Naive thymus-derived CD4-positive, alpha-beta T cell (primary cell): ENCODE data around the gene ELMO1. TPM values are rescaled to one million over a fixed set of nuclear protein-coding genes. Genes with fewer than 3 reads are reported as not detected.

ENCODE experiments used
- ATAC-seq: fragments of 150-1000 bp; cut with Tn5 transposase; 2 replicates; pipeline ENCODE4 v1.10.0; 2021; ENCODE audit warnings: mild to moderate bottlenecking, moderate library complexity
- CTCF ChIA-PET: fragments of 350-600 bp; sonication (Branson Sonifier 250); formaldehyde crosslinking; loops from one replicate; lab custom pipeline; 2021; ENCODE audit warnings: antibody characterized with exemption; lab: Charles Lee
- POLR2A ChIA-PET: fragments of 350-600 bp; sonication (Branson Sonifier 250); formaldehyde crosslinking; loops from one replicate; lab custom pipeline; 2021; ENCODE audit warnings: antibody characterized with exemption, inconsistent platforms; lab: Charles Lee
- DNase-seq, 9 donors: peaks; one replicate each; pipeline versions ENCODE4 v3.0.0 to v3.0.0-alpha.2; 2020 to 2022; ENCODE audit warnings: mixed read lengths in 1 of 9
- H3K27ac ChIP-seq: one replicate; pipeline ENCODE4 v1.7.0; 2013; ENCODE audit warnings: mild to moderate bottlenecking, low read depth, low read length, moderate library complexity
- H3K27me3 ChIP-seq, 2 donors: one replicate each; pipeline ENCODE4 v1.7.0; 2013; ENCODE audit warnings: low read length in 2 of 2, mild to moderate bottlenecking in 2 of 2, moderate library complexity in 2 of 2; ENCODE audit not compliant: control insufficient read depth in 2 of 2, insufficient read depth in 2 of 2
- H3K36me3 ChIP-seq, 3 experiments: 1 replicate in 2 of 3; 2 replicates in 1 of 3; pipeline ENCODE4 v1.7.0; 2013; ENCODE audit warnings: low read length in 3 of 3, mild to moderate bottlenecking in 3 of 3, moderate library complexity in 1 of 3; ENCODE audit not compliant: insufficient read depth in 3 of 3, control insufficient read depth in 2 of 3
- H3K4me1 ChIP-seq, 2 donors: one replicate each; pipeline ENCODE4 v1.7.0; 2013; ENCODE audit warnings: low read length in 2 of 2, mild to moderate bottlenecking in 2 of 2, moderate library complexity in 1 of 2; ENCODE audit not compliant: control insufficient read depth in 2 of 2, insufficient read depth in 2 of 2
- H3K4me3 ChIP-seq: 2 replicates; pipeline ENCODE4 v1.7.0; 2013; ENCODE audit warnings: mild to moderate bottlenecking, low read length
- H3K9me3 ChIP-seq, 3 experiments: 1 replicate in 2 of 3; 2 replicates in 1 of 3; pipeline ENCODE4 v1.7.0; 2013; ENCODE audit warnings: low read length in 3 of 3; ENCODE audit not compliant: control insufficient read depth in 2 of 3
- H3K27ac Mint-ChIP-seq, 9 donors: one replicate each; pipeline ENCODE4 v1.8.0; 2020 to 2022; ENCODE audit warnings: mixed read lengths in 9 of 9, mild to moderate bottlenecking in 8 of 9, moderate library complexity in 5 of 9, inconsistent platforms in 2 of 9
- H3K27me3 Mint-ChIP-seq, 5 donors: one replicate each; pipeline ENCODE4 v1.8.0; 2021 to 2022; ENCODE audit warnings: mixed read lengths in 5 of 5, mild to moderate bottlenecking in 1 of 5
- H3K36me3 Mint-ChIP-seq, 5 donors: one replicate each; pipeline ENCODE4 v1.8.0; 2020 to 2022; ENCODE audit warnings: mixed read lengths in 5 of 5, mild to moderate bottlenecking in 3 of 5, inconsistent platforms in 1 of 5
- H3K4me1 Mint-ChIP-seq, 7 donors: one replicate each; pipeline ENCODE4 v1.8.0; 2020 to 2022; ENCODE audit warnings: mixed read lengths in 7 of 7, mild to moderate bottlenecking in 3 of 7, inconsistent platforms in 1 of 7
- H3K4me3 Mint-ChIP-seq, 10 donors: one replicate each; pipeline ENCODE4 v1.8.0; 2020 to 2022; ENCODE audit warnings: mild to moderate bottlenecking in 10 of 10, mixed read lengths in 10 of 10, moderate library complexity in 6 of 10, inconsistent platforms in 2 of 10
- H3K9me3 Mint-ChIP-seq, 11 donors: one replicate each; pipeline ENCODE4 v1.8.0; 2020 to 2022; ENCODE audit warnings: mixed read lengths in 11 of 11, mild to moderate bottlenecking in 4 of 11, inconsistent platforms in 1 of 11, moderate library complexity in 1 of 11
- intact Hi-C, 2 donors: fragments of 100-400 bp; cut with micrococcal nuclease; formaldehyde crosslinking; loops; one replicate each; pipeline ENCODE4 v1.15.1; 2023
- polyA plus RNA-seq, 2 donors: library from polyadenylated mRNA; unstranded; fragments of 300-500 nt; fragmentation: Illumina TruSeq; gene quantifications; one replicate each; pipeline ENCODE4 v1.2.3, GENCODE V29; 2021
- total RNA-seq, 6 experiments: library from RNA in 5 of 6; stranded (reverse) in 5 of 6; gene quantifications; 1 replicate in 5 of 6; 2 replicates in 1 of 6; pipeline ENCODE4 v1.2.3 and lab custom pipeline; 2021 to 2026

The ELMO1 gene
- total and polyA plus RNA-seq, 7 experiments from 2014 or later = 63.6 to 160 (median 124) TPM

GRCh38 chr7:37329940-37330339 is 118.7 kb downstream of the ELMO1 start:
- intact Hi-C loops = no loop called here
- Histone ChIP-seq H3K27me3 (no peaks in the 10 kb centered on the region), H3K9me3 (no peaks in the 10 kb centered on the region), H3K4me1 (no peaks in the 10 kb centered on the region), H3K4me3 (no peak overlapping the region), H3K36me3 (peaks cover 0 to 6% (median 0%) of the 10 kb centered on the region in 3 experiments), H3K27ac (no peak overlapping the region)
- peaks cover 22 to 63% (median 37%) of the 10 kb centered on the region in 5 donors for H3K36me3 Mint-ChIP-seq
- POLR2A ChIA-PET = no interaction called here
- peaks cover 16 to 70% (median 66%) of the 10 kb centered on the region in 7 donors for H3K4me1 Mint-ChIP-seq
- ATAC-seq = no peak
- H3K9me3 Mint-ChIP-seq = peaks cover 0 to 5% (median 0%) of the 10 kb centered on the region in 11 donors
- no peaks in the 10 kb centered on the region for H3K27me3 Mint-ChIP-seq
- CTCF ChIA-PET = no interaction called here
- no peak for DNase-seq
- H3K27ac Mint-ChIP-seq = peak overlapping the region in 6 of 9 donors; percentile 6 to 61 (median 20)
- H3K4me3 Mint-ChIP-seq = no peak overlapping the region

GRCh38 chr7:37327288-37327687 is 121.4 kb downstream of the ELMO1 start:
- Histone ChIP-seq H3K27me3 (no peaks in the 10 kb centered on the region), H3K4me1 (no peaks in the 10 kb centered on the region), H3K4me3 (no peak overlapping the region), H3K36me3 (peaks cover 0 to 6% (median 0%) of the 10 kb centered on the region in 3 experiments), H3K9me3 (no peaks in the 10 kb centered on the region), H3K27ac (no peak overlapping the region)
- intact Hi-C loops = no loop called here
- DNase-seq (no peak), ATAC-seq (no peak)
- peaks cover 0 to 5% (median 0%) of the 10 kb centered on the region in 11 donors for H3K9me3 Mint-ChIP-seq
- H3K4me3 Mint-ChIP-seq = no peak overlapping the region
- H3K27me3 Mint-ChIP-seq = no peaks in the 10 kb centered on the region
- peaks cover 10 to 51% (median 30%) of the 10 kb centered on the region in 5 donors for H3K36me3 Mint-ChIP-seq
- ChIA-PET POLR2A (interaction anchor here (1.4 kb wide), 1 partner anchor 120 kb away, joined by 6 read pairs; no protein-coding TSS in a partner anchor), CTCF (no interaction called here)
- peak overlapping the region in 5 of 9 donors; percentile 1 to 55 (median 18) for H3K27ac Mint-ChIP-seq
- H3K4me1 Mint-ChIP-seq = peaks cover 12 to 54% (median 46%) of the 10 kb centered on the region in 7 donors

GRCh38 chr7:37323966-37324365 is 124.7 kb downstream of the ELMO1 start:
- peaks cover 2 to 33% (median 20%) of the 10 kb centered on the region in 7 donors for H3K4me1 Mint-ChIP-seq
- no peak overlapping the region for H3K27ac ChIP-seq
- H3K4me3 Mint-ChIP-seq = no peak overlapping the region
- ChIA-PET CTCF (interaction anchor here (1.3 kb wide), 1 partner anchor 39 kb away, joined by 4 read pairs; no protein-coding TSS in a partner anchor), POLR2A (no interaction called here)
- intact Hi-C loops = no loop called here
- H3K36me3 Mint-ChIP-seq = peaks cover 3 to 27% (median 16%) of the 10 kb centered on the region in 5 donors
- no peaks in the 10 kb centered on the region for H3K9me3 Mint-ChIP-seq
- H3K27me3 ChIP-seq = no peaks in the 10 kb centered on the region
- H3K4me1 ChIP-seq = peaks cover 0 to 1% of the 10 kb centered on the region in 2 donors
- H3K27ac Mint-ChIP-seq = peak overlapping the region in 3 of 9 donors; percentile 43 to 74 (median 58)
- H3K4me3 ChIP-seq = no peak overlapping the region
- no peaks in the 10 kb centered on the region for H3K9me3 ChIP-seq
- ATAC-seq (no peak), DNase-seq (no peak)
- no peaks in the 10 kb centered on the region for H3K27me3 Mint-ChIP-seq
- H3K36me3 ChIP-seq = no peaks in the 10 kb centered on the region

DNA sequence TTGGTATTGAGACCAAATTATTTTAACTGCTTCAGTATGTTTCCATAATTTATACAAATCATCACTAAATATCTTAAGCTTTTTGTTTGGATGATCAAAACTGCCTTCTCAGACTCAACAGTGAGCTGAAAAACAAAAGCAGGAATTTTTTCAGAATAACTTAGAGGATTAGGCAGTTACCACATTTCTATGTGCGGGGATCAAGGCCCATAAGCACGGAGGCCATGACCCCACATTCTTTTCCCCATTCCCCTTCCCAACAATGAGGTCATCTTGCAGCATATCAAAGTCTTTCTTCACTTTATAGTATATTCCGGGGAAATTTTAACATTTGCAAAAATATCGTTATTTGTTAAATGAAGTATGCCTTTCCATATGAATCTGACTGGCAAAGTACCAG is 125.8 kb downstream of the ELMO1 start:
- DNase-seq (no peak), ATAC-seq (no peak)
- peaks cover 0 to 22% (median 10%) of the 10 kb centered on the region in 5 donors for H3K36me3 Mint-ChIP-seq
- no peak overlapping the region for H3K27ac ChIP-seq
- H3K4me1 ChIP-seq = peaks cover 9 to 11% of the 10 kb centered on the region in 2 donors
- H3K36me3 ChIP-seq = no peaks in the 10 kb centered on the region
- ChIA-PET CTCF (interaction anchor here (0.5 to 1.3 kb wide), 2 partner anchors 38 to 71 kb away, joined by 3 to 4 read pairs; no protein-coding TSS in a partner anchor), POLR2A (interaction anchor here (1.3 kb wide), 1 partner anchor 12 kb away, joined by 4 read pairs; no protein-coding TSS in a partner anchor)
- intact Hi-C loops = no loop called here
- H3K27me3 ChIP-seq = no peaks in the 10 kb centered on the region
- H3K9me3 Mint-ChIP-seq = no peaks in the 10 kb centered on the region
- H3K4me1 Mint-ChIP-seq = peaks cover 3 to 23% (median 13%) of the 10 kb centered on the region in 7 donors
- no peaks in the 10 kb centered on the region for H3K9me3 ChIP-seq
- H3K4me3 Mint-ChIP-seq = no peak overlapping the region
- no peak overlapping the region for H3K4me3 ChIP-seq
- H3K27me3 Mint-ChIP-seq = no peaks in the 10 kb centered on the region
- peak overlapping the region in 2 of 9 donors; percentile 39 to 52 for H3K27ac Mint-ChIP-seq

DNA sequence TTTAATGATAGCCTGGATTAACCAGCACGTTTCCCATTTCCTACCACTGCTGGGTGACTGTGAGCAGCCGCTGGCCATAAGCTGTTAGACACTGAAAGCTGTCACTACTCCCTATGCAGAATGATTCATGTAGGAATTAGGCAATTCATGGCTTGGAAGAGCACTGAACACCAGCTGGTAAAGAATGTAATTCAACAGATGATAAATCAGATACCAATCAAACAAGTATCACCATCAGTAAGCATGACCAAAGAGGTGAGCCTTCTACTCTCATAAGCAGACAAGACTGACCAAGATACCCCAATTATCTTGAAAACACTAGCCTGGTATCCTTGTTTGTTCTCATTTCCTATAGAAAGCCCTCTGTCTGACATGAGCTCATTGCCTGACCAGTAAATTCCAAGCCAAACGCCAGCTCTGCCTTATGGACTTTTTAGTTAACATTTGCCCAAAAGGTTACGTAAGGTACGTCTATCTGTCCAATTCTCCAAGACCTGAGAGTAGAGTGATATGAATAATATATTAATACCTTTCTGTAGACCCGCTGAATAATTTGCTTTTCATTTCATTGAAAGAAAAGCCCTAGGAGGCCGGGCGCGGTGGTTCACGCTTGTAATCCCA is 127.7 kb downstream of the ELMO1 start:
- DNase-seq (no peak), ATAC-seq (peak; percentile 31)
- Histone ChIP-seq H3K27me3 (no peaks in the 10 kb centered on the region), H3K4me1 (peaks cover 16 to 18% of the 10 kb centered on the region in 2 donors), H3K4me3 (no peak overlapping the region), H3K36me3 (no peaks in the 10 kb centered on the region), H3K27ac (no peak overlapping the region), H3K9me3 (no peaks in the 10 kb centered on the region)
- Mint-ChIP-seq H3K36me3 (peaks cover 0 to 28% (median 10%) of the 10 kb centered on the region in 5 donors), H3K27me3 (no peaks in the 10 kb centered on the region), H3K4me1 (peaks cover 4 to 22% (median 9%) of the 10 kb centered on the region in 7 donors), H3K9me3 (peaks cover 0 to 4% (median 0%) of the 10 kb centered on the region in 11 donors), H3K4me3 (no peak overlapping the region), H3K27ac (no peak overlapping the region)
- CTCF ChIA-PET = interaction anchor here (0.6 to 0.9 kb wide), 2 partner anchors 36 to 186 kb away, joined by 3 read pairs; no protein-coding TSS in a partner anchor
- POLR2A ChIA-PET = interaction anchor here (0.6 kb wide), 1 partner anchor 734 kb away, joined by 3 read pairs; no protein-coding TSS in a partner anchor
- intact Hi-C loops = no loop called here

DNA sequence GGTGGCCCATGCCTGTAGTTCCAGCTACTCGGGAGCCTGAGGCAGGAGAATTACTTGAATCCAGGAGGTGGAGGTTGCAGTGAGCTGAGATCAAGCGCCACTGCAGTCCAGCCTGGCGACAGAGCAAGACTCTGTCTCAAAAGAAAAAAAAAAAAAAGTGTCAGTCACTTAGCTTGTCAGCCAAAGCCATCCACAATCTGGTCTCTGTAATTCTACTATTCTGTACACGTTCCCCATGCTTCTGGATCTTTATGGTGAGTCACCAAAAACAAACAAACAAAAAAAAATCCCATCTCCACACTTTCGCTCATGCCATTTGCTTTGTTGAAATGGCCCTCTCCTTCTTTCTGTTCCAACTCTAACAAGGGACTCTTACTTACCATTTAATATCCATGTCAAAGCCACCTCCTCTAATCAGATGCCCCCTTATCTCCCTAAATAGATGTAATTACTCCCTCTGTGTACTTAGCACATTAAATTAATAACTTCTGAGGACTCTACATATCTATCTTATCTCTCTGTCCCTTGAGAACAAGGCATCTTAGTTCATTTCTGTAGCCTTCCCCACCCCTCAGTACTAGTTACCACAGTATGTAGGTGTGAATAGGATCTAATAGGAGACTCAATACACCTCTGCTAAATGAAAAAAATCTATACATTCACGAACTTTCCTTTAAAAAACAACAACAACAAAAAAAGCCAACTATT is 128.4 kb downstream of the ELMO1 start:
- Mint-ChIP-seq H3K27ac (no peak overlapping the region), H3K36me3 (peaks cover 0 to 21% (median 10%) of the 10 kb centered on the region in 5 donors), H3K27me3 (no peaks in the 10 kb centered on the region), H3K9me3 (peaks cover 0 to 4% (median 0%) of the 10 kb centered on the region in 11 donors), H3K4me1 (peaks cover 2 to 21% (median 14%) of the 10 kb centered on the region in 7 donors), H3K4me3 (no peak overlapping the region)
- no peak for ATAC-seq
- peaks cover 18 to 19% of the 10 kb centered on the region in 2 donors for H3K4me1 ChIP-seq
- no peak overlapping the region for H3K27ac ChIP-seq
- H3K36me3 ChIP-seq = no peaks in the 10 kb centered on the region
- ChIA-PET CTCF (no interaction called here), POLR2A (interaction anchor here (0.6 kb wide), 1 partner anchor 734 kb away, joined by 3 read pairs; no protein-coding TSS in a partner anchor)
- H3K27me3 ChIP-seq = no peaks in the 10 kb centered on the region
- intact Hi-C loops = no loop called here
- no peaks in the 10 kb centered on the region for H3K9me3 ChIP-seq
- no peak for DNase-seq
- no peak overlapping the region for H3K4me3 ChIP-seq
